ENCODE results near the gene UBE2E3.
"Not testable (repeated sequence)": the region's sequence is repeated elsewhere in the genome, so short reads cannot be mapped to it uniquely, and the experiment has no call there.

The UBE2E3 gene

GRCh38 chr2:181036445-181036844 lies 56.0 kb downstream of the UBE2E3 start:
- no peak for DNase-seq (ENCODE audit: low read depth)

DNA sequence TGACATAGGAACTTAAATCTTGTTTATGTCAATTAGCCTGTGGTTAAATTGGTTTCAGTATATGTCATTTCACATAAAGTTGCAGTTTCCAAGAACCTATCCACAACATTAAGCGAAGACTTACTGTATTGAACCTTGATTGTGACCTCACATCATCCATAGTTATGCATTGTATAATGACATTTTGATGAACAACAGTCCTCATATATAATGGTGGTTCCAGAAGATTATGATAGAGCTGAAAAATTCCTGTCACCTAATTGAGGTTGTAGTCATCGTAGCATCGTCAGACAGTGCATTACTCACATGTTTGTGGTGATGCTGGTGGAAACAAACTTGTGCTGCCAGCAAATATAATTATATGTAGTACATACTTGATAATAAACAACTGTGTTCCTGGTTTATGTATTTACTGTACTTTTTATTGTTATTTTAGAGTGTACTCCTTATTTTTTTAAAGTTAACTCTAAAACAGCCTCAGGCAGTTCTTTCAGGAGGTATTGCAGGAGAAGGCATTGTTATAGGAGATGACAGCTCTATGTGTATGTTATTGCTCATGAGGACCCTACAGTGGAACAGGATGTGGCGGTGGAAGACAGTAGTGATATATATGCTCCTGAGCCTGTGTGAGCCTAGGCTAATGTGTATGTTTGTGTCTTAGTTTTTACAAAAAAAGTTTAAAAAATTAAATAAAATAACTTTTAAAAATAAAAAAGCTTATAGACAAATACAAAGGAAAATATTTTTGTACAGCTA lies 56.6 kb downstream of the UBE2E3 start:
- DNase-seq (ENCODE audit: low read depth): peak; percentile 33

GRCh38 chr2:181037922-181038321 lies 57.5 kb downstream of the UBE2E3 start:
- DNase-seq (ENCODE audit: low read depth): no peak

DNA sequence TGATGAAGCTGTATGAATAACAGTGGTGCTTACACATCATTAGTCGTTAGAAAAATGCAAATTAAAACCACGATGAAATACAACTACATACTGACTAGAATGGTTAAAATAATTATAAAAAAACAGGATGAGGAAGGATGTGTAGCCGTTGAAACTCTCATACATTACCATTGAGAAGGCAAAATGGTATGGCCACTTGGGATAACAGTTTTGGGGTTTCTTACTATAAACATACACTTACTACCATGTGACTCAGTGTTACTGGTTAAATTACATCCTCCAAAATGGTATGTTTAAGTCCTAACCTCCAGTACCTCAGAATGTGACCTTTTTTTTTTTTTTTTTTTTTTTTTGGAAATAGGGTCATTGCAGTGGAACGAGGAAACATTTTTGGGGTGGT lies 58.4 kb downstream of the UBE2E3 start:
- no peak for DNase-seq (ENCODE audit: low read depth)

- DNase-seq (ENCODE audit: low read depth): not testable (repeated sequence)
Observed at GRCh38 chr2:181040839-181041238, 60.4 kb downstream of the UBE2E3 start.

- DNase-seq (ENCODE audit: low read depth): no peak
Observed at GRCh38 chr2:181041661-181042060, 61.3 kb downstream of the UBE2E3 start.

- no peak for DNase-seq (ENCODE audit: low read depth)
Observed at GRCh38 chr2:181042706-181043105, 62.3 kb downstream of the UBE2E3 start.

DNA sequence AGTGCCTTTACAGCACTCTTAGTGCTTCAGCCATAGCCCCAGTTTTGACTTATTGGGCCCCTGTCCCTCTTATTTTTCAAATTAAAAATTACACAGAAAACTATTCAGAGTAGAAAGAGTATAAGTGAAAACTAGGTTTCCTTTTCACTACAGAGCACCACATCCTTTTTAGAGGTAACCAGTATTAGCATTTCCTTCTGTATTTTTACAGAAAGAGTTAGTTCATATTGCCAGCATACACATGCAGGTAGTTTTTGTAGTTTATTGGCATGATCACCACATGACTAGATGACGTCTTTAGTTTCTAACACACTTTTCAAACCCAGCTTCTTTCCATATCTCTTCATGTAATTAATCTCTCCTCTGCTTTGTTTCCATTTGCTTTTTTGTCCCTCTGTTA lies 66.4 kb downstream of the UBE2E3 start:
- DNase-seq (ENCODE audit: low read depth): no peak

DNA sequence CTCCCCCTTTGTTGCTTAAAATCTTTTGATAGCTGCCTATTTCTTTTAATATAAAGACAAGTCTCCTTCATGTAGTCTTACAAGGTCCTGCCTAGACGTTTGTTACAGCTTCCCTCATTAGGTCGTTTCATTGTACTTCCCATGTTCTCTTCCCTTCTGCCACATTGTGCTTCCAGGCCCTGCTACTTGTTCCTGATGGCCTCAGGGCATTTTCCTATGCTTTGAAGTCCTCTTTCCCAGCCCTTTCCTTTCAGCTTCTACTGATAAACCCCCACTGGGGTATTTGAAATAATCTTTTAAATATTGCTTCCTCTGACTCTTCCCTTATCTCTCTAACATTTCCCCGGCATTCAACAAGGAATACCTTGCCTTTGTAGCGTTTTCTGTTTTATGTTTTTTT lies 67.4 kb downstream of the UBE2E3 start:
- DNase-seq (ENCODE audit: low read depth): no peak

- no peak for DNase-seq (ENCODE audit: low read depth)
Observed at GRCh38 chr2:181051861-181052522, 71.6 kb downstream of the UBE2E3 start.

DNA sequence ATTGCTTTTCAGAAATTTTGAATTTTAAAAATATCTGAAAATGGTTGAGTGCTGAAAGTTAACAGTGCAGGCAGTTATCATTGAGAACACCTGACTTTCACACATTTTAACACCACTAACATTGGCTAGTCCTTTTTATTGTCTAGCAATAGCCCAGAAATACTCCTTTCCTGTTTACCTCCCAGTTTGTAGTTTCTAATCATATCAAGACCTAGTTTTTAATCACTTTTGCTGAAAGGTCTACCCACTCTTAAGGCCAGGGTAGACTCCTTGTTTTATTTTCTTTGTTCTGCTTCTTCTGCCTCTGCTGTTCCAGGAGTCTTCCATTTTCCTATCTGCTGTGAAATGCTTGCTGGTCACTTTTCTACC lies 72.1 kb downstream of the UBE2E3 start:
- no peak for DNase-seq (ENCODE audit: low read depth)

GRCh38 chr2:181054256-181054655 lies 73.9 kb downstream of the UBE2E3 start:
- no peak for DNase-seq (ENCODE audit: low read depth)

DNA sequence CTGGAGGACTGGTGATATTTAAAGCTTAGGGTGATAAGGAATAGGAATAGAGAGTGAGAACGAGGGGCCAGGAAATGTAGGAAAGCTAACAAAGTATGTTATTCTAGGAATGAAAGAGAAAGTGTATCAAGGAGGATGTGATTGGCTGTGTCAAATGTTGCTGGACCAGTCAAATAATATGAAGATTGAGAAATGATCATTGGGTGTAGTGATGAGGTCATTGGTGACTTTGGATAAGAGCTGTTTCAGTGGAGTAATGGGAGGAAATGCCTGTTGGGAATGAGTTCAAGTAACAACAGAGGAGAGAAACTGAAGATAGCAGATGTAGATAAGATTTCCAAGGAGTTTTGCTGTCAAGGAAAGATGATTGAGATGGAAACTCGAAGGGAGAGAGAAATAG lies 74.4 kb downstream of the UBE2E3 start:
- no peak for DNase-seq (ENCODE audit: low read depth)

- DNase-seq (ENCODE audit: low read depth): no peak
Observed at GRCh38 chr2:181058378-181059269, 78.2 kb downstream of the UBE2E3 start.

- DNase-seq (ENCODE audit: low read depth): no peak
Observed at GRCh38 chr2:181063696-181064095, 83.3 kb downstream of the UBE2E3 start.

DNA sequence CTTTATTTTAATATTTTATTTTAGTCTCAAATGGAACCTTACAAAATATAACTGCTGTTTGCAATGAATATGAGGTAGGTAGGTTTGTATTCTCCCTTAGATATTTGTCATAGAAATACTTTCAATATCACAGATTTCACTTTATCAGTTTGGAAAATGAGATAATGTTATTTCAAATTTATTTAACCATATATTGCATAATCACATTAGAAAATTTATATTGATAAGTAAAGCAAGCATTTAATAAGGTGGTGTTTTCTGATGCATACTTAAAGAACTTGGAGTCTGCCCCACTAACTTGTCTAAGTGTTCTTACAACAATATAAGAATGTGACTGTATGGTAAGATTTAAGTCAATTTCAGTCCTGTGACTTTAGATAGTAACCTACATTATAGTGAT lies 85.1 kb downstream of the UBE2E3 start:
- DNase-seq (ENCODE audit: low read depth): no peak

- no peak for DNase-seq (ENCODE audit: low read depth)
Observed at GRCh38 chr2:181066333-181066732, 85.9 kb downstream of the UBE2E3 start.

GRCh38 chr2:181070119-181070835 lies 89.9 kb downstream of the UBE2E3 start:
- DNase-seq (ENCODE audit: low read depth): peak; percentile 25

DNA sequence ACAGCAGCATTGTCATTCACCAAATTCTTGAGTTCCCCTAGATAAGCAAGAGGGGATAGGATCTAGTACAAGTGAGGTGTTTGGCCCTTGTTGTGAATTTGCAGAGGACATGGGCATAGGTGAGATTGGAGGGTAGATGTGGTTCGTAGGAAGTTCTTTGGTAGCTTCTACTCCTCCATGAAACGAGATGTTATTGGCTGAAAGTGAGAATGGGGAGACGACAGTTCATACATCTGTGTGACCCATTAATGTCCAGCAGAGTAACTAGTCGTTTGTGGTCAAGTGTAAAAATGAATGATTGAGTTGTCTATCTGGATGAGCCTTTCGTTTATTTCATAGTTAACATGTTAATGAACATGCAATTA lies 90.4 kb downstream of the UBE2E3 start:
- no peak for DNase-seq (ENCODE audit: low read depth)

DNA sequence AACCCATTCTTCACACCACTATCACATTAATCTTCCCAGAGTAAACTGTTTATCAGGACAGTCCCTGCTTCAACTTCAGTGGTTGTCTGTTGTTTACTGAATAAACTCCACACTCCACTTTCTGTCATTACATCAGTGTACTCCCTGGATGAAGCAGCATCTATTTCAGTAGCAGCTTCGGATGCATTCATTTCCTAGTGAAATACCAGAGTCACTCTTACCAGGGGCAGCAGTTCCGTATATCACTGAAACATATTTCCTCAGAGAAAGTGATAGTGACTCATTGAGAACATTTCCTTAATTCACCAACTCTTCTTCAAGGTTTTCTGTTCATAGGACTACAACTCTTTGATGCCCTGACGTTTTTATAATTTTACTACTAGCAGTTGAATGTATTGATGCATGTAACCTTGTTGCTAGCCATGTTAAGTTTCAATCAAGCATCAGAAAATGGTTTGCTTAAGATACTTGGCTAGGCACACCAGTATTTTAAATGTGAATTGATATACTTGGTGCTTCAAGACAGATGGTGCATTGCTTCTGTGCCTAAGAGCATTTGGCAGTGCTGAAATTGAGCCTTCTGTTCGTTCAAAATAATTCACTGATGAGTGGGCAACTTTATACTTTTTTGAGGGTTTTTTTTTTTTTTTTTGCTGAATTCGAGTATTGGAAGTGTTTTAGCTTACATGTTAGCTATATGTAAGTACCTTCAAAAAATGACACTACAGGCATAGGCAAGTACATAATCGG lies 92.3 kb downstream of the UBE2E3 start:
- DNase-seq (ENCODE audit: low read depth): no peak

GRCh38 chr2:181073896-181074295 lies 93.5 kb downstream of the UBE2E3 start:
- DNase-seq (ENCODE audit: low read depth): no peak

GRCh38 chr2:181074457-181074856 lies 94.1 kb downstream of the UBE2E3 start:
- DNase-seq (ENCODE audit: low read depth): no peak
